Effector memory CD4-positive, alpha-beta T cell (primary cell): ENCODE results near the gene VPS16.

Experiments used
- DNase-seq, 3 donors: peaks; one replicate each; pipeline ENCODE4 v3.0.0-alpha.2; 2020
- H3K27ac ChIP-seq: 2 replicates; pipeline ENCODE4 v1.7.0; 2013; ENCODE audit warnings: mild to moderate bottlenecking, low read length, moderate library complexity; ENCODE audit not compliant: insufficient read depth, poor library complexity, severe bottlenecking
- H3K27me3 ChIP-seq: replicated peaks from 2 replicates; pipeline ENCODE4 v1.7.0; 2013; ENCODE audit warnings: mild to moderate bottlenecking, low read length; ENCODE audit not compliant: insufficient read depth, control insufficient read depth, poor library complexity, severe bottlenecking
- H3K36me3 ChIP-seq: 2 replicates; pipeline ENCODE4 v1.7.0; 2013; ENCODE audit warnings: mild to moderate bottlenecking, low read length, moderate library complexity; ENCODE audit not compliant: control insufficient read depth, insufficient read depth
- H3K4me1 ChIP-seq: 2 replicates; pipeline ENCODE4 v1.7.0; 2013; ENCODE audit warnings: low read length, mild to moderate bottlenecking; ENCODE audit not compliant: control insufficient read depth, insufficient read depth, poor library complexity, severe bottlenecking
- H3K4me3 ChIP-seq: 2 replicates; pipeline ENCODE4 v1.7.0; 2013; ENCODE audit warnings: low read length, low read depth, mild to moderate bottlenecking; ENCODE audit not compliant: insufficient read depth, poor library complexity, severe bottlenecking
- H3K9me3 ChIP-seq: 2 replicates; pipeline ENCODE4 v1.7.0; 2013; ENCODE audit warnings: mild to moderate bottlenecking, low read length, moderate library complexity; ENCODE audit not compliant: control insufficient read depth

Gene VPS16

DNA sequence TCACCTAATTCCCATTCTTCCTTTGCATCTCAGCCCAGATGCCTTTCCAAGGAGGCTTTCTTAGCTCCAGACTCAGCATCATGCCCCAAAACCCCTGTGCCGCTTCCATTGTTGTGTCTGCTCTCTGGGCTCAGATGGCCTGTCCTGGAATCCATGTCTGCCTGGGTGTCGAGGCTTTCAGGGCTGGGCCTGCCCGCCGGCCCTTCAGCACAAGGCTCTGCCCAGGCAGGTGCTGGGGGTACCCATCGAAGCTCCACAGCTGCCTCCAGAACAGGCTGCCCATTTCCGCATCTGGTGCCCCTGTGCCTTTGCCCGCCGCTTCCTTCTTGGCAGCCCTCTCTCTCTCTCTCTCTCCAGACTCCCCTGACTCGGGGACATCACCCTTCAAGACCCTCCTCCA is 41.3 kb upstream of the VPS16 start:
- Histone ChIP-seq H3K4me1 (peaks cover 22% of the 10 kb centered on the region), H3K36me3 (no peaks in the 10 kb centered on the region), H3K4me3 (no peak overlapping the region), H3K27me3 (peaks cover 39% of the 10 kb centered on the region), H3K9me3 (no peaks in the 10 kb centered on the region), H3K27ac (no peak overlapping the region)
- no peak for DNase-seq

DNA sequence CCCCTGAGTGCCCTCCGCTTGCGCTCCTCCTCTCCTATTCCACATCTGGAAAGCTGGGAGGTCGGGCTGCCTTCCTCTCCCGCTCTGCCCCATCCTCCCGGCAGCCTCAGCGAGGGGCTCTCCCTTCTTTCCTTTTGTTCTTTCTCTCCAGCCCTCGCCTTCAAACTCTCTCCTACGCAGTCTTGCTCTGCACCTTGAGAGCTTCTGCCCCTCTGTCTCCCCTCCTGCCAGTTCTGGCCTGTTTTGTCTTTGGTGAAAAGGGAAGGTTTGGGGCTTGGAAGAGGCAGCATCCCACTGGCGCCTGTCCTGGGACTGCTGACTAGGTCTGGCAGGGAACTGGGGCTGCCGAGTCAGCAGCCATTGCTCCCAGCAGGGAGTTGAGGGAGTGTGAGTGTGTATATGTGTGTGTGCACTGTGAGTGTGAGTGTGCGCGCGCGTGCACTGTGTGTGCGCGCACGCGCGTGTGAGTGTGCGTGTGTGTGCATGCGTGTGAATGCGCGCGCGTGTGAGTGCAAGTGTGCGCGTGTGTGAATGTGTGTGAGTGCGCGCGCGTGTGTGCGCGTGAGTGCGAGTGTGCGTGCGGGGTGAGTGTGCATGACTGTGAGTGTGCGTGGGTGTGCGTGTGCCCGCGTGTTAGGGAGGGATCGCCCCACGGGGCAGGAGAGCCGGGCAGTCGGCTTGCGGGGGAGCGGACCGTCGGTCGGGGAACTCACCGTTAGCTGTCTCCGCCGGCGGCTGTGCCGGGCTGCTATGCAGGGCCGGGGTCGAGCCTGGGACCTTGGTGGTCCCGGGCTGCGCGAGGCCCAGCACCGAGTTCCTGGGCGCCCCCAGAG is 40.6 kb upstream of the VPS16 start:
- Histone ChIP-seq H3K9me3 (no peaks in the 10 kb centered on the region), H3K4me1 (peaks cover 22% of the 10 kb centered on the region), H3K4me3 (peak overlapping the region; percentile 33), H3K27ac (no peak overlapping the region), H3K36me3 (no peaks in the 10 kb centered on the region), H3K27me3 (peaks cover 39% of the 10 kb centered on the region)
- no peak for DNase-seq

DNA sequence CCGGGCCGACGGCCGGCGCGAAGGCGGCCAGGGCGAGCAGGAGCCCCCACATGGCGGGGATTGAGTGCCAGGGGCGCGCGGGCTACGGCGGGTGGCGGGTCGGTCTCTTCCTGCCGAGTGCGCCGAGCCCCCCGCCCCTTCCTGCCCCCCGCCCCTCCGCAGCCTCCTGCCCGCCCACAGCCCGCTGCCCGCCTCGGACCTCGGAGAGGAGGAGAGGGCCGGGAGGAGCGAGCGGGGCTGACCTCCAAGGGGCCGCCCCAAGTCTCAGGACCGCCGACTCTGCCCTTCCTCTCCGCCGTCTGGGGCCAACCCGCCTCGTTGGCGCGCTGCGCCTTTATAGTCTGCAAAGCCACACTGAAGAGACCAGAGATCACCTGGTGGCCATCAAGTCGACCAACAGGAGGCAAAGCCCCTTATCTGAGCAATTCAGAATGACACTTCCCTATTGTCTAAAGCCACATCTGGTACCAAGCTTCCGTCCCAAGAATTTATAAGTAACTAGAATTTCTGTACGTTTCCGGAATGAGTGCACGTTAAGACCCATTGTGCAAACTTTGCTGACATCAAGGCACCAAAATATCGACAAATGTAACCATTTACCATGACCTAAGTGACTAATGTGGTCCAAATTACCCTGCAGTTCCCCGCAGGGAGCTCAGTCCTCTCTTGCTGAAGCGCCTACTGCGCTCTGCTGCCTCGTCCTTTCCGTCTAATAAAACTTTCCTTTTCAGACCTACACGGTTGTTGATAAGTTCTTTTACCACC is 39.8 kb upstream of the VPS16 start, which contains the start of gene CPXM1:
Gene CPXM1 (minus strand): TSS at position 107 of the 765 bp plus-strand sequence. CDS start 55 bp downstream, at position 52.
- H3K27ac ChIP-seq, result no peak within 1 kb of the TSS
- H3K36me3 ChIP-seq, result no peaks in the 10 kb centered on the region
- peak within 1 kb of the TSS; percentile 33 for H3K4me3 ChIP-seq
- DNase-seq, result no peak
- H3K27me3 ChIP-seq, result peaks cover 41% of the 10 kb centered on the region
- H3K9me3 ChIP-seq, result no peaks in the 10 kb centered on the region
- H3K4me1 ChIP-seq, result peaks cover 22% of the 10 kb centered on the region

DNA sequence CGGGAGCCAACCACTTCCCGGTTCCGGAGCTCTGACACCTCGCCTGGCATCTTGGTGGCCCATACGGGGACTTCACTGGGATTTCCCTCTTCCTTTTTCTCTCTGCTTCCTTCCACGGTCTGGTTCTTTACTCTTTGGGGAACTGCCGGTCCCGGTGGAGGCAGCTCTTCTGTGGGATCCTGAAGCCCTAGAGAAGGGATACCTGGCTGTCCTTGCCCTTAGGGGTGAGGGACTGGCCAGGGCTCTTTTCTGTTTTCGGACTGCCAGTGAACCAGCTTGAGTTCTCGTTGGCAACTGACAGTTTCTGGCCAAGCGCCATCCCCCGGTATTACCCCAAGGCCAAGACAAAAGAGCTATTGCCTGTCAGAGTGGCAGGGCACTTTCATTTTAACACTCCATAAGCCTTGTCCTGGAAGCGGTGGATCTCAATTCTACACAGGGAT is 39.2 kb upstream of the VPS16 start:
- peaks cover 43% of the 10 kb centered on the region for H3K27me3 ChIP-seq
- H3K27ac ChIP-seq, result no peak overlapping the region
- no peak overlapping the region for H3K4me3 ChIP-seq
- H3K9me3 ChIP-seq, result no peaks in the 10 kb centered on the region
- DNase-seq, result no peak
- no peaks in the 10 kb centered on the region for H3K36me3 ChIP-seq
- H3K4me1 ChIP-seq, result peaks cover 22% of the 10 kb centered on the region

DNA sequence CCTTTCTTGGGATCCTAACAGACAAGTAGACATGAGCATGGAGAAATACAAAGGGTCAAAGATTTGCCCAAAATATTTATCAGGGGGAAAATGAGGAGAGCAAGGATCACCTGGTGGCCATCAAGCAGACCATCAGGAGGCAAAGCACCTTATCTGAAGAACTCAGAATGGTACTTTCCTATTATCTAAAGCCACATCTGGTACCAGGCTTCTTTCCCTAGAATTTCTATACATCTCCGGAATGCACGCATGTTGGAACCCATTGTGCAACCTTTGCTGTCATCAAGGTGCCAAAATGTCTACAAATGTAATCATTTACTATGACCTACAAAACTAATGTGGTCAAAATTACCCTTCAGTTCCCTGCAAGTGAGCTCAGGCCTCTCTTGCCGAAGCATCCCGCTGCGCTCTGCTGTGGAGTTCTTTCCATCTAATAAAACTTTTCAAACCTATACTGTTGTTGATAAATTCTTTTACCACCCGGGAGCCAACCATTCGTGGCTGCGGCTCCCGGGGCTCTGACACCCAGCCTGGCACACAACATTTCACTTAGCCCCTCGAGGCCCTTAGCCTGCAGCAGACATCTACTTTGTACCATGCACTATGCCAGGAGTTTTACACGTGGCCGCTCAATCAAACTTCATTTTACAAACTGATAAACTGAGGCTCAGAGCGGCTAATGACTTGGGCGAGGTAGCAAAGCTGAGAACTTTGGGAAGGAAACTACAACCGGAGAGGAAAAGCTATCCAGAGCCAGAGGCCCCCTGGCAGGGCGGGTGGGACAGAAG is 36.3 kb upstream of the VPS16 start:
- DNase-seq, result no peak
- Histone ChIP-seq H3K4me1 (peaks cover 21% of the 10 kb centered on the region), H3K9me3 (no peaks in the 10 kb centered on the region), H3K27ac (no peak overlapping the region), H3K27me3 (peaks cover 27% of the 10 kb centered on the region), H3K36me3 (no peaks in the 10 kb centered on the region), H3K4me3 (no peak overlapping the region)

DNA sequence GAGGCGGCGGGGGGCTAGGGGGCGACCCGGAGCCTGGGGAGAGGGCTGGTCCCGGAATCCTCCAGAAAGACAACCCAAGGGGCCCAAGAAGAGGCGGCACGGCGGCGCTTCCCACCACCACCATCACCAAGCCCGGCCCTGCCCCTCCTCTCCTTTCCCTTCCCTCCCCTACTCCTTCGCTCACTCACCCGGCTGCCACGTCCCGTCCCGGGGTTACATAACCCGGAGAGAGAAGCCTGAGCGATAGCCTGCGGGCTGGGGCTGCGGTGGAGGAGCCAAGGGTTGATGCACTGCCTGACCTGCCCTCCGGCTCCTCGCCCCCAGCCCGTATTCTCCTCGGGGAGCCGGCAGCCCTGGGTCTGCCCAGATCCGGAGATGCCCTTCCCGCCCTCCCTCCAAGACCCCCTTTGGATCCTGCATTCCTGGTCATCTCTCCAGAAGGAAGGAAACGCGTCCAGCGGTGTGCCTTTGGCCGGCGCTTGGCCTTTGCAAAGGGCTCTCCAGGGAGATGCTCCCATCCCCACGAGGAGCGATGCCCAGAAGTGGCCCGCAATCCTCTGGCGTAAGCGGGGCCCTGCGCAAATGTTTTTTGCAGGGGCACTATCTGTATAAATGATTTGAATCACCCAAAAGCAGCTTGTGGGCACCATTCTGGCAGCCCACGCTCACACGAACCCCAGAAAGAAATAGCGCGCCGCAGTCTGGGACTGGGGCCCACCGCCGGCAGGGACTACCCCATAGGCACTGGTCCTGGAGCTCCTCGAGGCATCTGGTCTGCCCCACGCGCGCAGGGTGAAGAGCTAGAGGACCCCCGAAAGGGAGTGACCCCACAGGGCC is 35.5 kb upstream of the VPS16 start:
- no peak for DNase-seq
- Histone ChIP-seq H3K27ac (no peak overlapping the region), H3K27me3 (peaks cover 19% of the 10 kb centered on the region), H3K4me1 (peaks cover 13% of the 10 kb centered on the region), H3K36me3 (no peaks in the 10 kb centered on the region), H3K9me3 (no peaks in the 10 kb centered on the region), H3K4me3 (no peak overlapping the region)

DNA sequence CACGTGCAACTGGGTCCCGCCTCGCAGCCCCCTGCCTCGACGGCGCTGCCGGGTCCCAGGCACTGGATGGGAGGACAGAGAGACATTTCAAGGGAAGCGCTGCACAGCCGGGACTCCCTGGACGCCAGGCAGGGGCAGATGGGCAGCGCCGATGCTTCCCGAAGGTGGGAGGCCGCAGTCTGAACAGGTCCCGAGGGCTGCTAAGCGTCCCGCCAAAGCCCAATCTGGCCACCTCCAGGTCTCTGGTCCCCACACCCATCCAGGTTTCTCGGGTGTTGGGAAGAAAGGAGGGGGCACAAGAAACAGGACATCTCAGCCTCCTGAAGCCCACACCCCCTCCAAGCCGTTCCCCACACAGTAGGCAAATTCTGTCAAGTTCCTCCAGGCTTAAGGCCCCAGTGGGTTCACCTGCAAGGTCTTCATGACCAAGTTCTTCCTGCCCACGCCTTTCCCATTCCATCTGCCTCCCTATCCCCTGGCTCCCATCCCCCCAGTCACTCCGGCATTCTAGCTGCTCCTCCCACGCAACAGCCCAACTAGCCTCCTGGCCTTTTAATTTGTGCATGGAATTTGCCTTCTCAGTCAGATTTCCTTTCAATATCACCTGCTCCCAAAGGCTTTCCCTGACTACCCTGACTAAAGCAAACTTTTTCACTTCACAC is 34.7 kb upstream of the VPS16 start:
- H3K4me1 ChIP-seq, result peaks cover 7% of the 10 kb centered on the region
- no peaks in the 10 kb centered on the region for H3K9me3 ChIP-seq
- no peak overlapping the region for H3K27ac ChIP-seq
- H3K4me3 ChIP-seq, result no peak overlapping the region
- H3K36me3 ChIP-seq, result no peaks in the 10 kb centered on the region
- DNase-seq, result no peak
- H3K27me3 ChIP-seq, result peaks cover 13% of the 10 kb centered on the region

DNA sequence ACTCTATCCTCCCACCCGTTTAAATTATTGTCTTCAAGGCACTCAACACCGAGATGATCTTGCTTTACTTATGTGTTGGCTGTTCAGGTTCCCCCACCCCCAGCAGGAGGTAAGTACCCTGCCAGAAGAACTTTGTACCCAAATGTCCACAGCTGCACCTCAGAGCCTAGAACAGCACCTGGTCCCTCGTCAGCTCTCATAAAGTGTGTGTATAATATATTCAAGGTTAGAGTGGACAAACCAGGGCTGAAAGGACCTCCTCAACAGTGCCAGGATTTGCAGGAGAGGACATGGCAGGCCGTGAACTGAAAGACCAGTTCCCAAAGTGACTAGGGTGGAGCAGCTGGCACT is 34.2 kb upstream of the VPS16 start:
- peaks cover 2% of the 10 kb centered on the region for H3K4me1 ChIP-seq
- no peaks in the 10 kb centered on the region for H3K36me3 ChIP-seq
- no peaks in the 10 kb centered on the region for H3K9me3 ChIP-seq
- no peak for DNase-seq
- H3K27ac ChIP-seq, result no peak overlapping the region
- no peak overlapping the region for H3K4me3 ChIP-seq
- H3K27me3 ChIP-seq, result peaks cover 7% of the 10 kb centered on the region

DNA sequence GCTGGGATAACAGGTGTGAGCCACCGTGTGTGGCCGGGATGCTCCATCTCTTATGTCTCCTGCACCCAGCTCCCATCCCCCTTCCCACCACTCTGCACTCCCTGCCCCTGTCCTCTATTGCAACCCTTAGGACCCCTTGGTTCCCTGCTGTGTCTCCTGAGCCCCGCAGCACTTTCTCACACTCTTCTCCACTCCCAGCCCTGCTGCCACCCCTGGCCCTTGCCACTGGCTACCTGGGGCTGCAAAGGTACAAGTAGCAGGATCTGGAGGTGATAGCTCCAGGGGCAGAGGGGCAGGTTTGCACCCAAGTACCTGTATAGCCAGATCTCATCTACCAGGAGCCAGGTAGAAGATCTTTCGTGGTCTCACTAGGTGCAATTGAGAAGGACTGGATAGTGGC is 33.5 kb upstream of the VPS16 start:
- Histone ChIP-seq H3K9me3 (no peaks in the 10 kb centered on the region), H3K4me1 (no peaks in the 10 kb centered on the region), H3K27me3 (peaks cover 4% of the 10 kb centered on the region), H3K27ac (no peak overlapping the region), H3K36me3 (no peaks in the 10 kb centered on the region), H3K4me3 (no peak overlapping the region)
- DNase-seq, result no peak
